GM12878 (cell line): ENCODE data around the gene ZBTB4. TPM values are rescaled to one million over a fixed set of nuclear protein-coding genes. Genes with fewer than 3 reads are reported as not detected.

Experiments used
- ASH2L ChIP-seq: fragments of 300-600, 200-600 bp; sonication (generic); IDR thresholded peaks from 2 replicates; pipeline ENCODE4 v1.6.1; 2017; ENCODE audit warnings: low read depth, mild to moderate bottlenecking, borderline replicate concordance
- CHD2 ChIP-seq: IDR thresholded peaks from 2 replicates; pipeline ENCODE4 v1.6.1; 2011; ENCODE audit warnings: low read depth, low read length, improper control_type of control experiment, borderline replicate concordance
- EGR1 ChIP-seq, 2 experiments: IDR thresholded peaks; 1 replicate in 1 of 2; 2 replicates in 1 of 2; pipeline ENCODE4 v1.6.1; 2011 to 2012; ENCODE audit warnings: low read depth in 2 of 2, low read length in 2 of 2, borderline replicate concordance in 1 of 2, mild to moderate bottlenecking in 1 of 2, moderate library complexity in 1 of 2
- IKZF1 ChIP-seq: fragments of 450-650 bp; conservative IDR thresholded peaks from 2 replicates; pipeline ENCODE4 v1.6.1; 2017; ENCODE audit warnings: antibody characterized with exemption, mild to moderate bottlenecking
- IRF5 ChIP-seq: fragments of 450-650 bp; IDR thresholded peaks from 2 replicates; pipeline ENCODE4 v1.6.1; 2017; ENCODE audit warnings: borderline replicate concordance
- MAX ChIP-seq: IDR thresholded peaks from 2 replicates; pipeline ENCODE4 v1.6.1; 2012; ENCODE audit warnings: low read depth, low read length, improper control_type of control experiment
- MEF2A ChIP-seq: IDR thresholded peaks from 2 replicates; pipeline ENCODE4 v1.6.1; 2011; ENCODE audit warnings: low read depth, mild to moderate bottlenecking, low read length, moderate library complexity; ENCODE audit not compliant: insufficient read depth
- NFIC ChIP-seq: IDR thresholded peaks from 2 replicates; pipeline ENCODE4 v1.6.1; 2012; ENCODE audit warnings: low read depth, mild to moderate bottlenecking, inconsistent platforms, low read length, moderate library complexity
- NFYB ChIP-seq: IDR thresholded peaks from 2 replicates; pipeline ENCODE4 v1.6.1; 2011; ENCODE audit warnings: low read depth, mild to moderate bottlenecking, low read length, improper control_type of control experiment, moderate library complexity; ENCODE audit not compliant: insufficient read depth
- NR2F1 ChIP-seq: fragments of 450-650 bp; conservative IDR thresholded peaks from 2 replicates; pipeline ENCODE4 v1.6.1; 2017; ENCODE audit warnings: mild to moderate bottlenecking
- PBX3 ChIP-seq: IDR thresholded peaks from 2 replicates; pipeline ENCODE4 v1.6.1; 2011; ENCODE audit warnings: mild to moderate bottlenecking, low read depth, low read length, moderate library complexity; ENCODE audit not compliant: insufficient replicate concordance
- PML ChIP-seq: IDR thresholded peaks from 2 replicates; pipeline ENCODE4 v1.6.1; 2012; ENCODE audit warnings: low read length, inconsistent platforms
- RAD51 ChIP-seq: fragments of 450-650 bp; IDR thresholded peaks from 2 replicates; pipeline ENCODE4 v1.6.1; 2016; ENCODE audit warnings: moderate library complexity, mild to moderate bottlenecking, inconsistent platforms
- RB1 ChIP-seq: fragments of 450-650 bp; formaldehyde crosslinking; IDR thresholded peaks from 2 replicates; pipeline ENCODE4 v1.6.1; 2017; ENCODE audit warnings: mild to moderate bottlenecking, borderline replicate concordance
- RCOR1 ChIP-seq: conservative IDR thresholded peaks from 2 replicates; pipeline ENCODE4 v1.6.1; 2012; ENCODE audit warnings: low read depth, low read length, improper control_type of control experiment
- RELA ChIP-seq: fragments of 450-650 bp; IDR thresholded peaks from 2 replicates; pipeline ENCODE4 v1.8.0; 2014; ENCODE audit warnings: borderline replicate concordance; ENCODE audit not compliant: partially characterized antibody
- RFX5 ChIP-seq: IDR thresholded peaks from 2 replicates; pipeline ENCODE4 v1.6.1; 2011; ENCODE audit warnings: low read depth, low read length, improper control_type of control experiment
- SPI1 ChIP-seq: IDR thresholded peaks from 2 replicates; pipeline ENCODE4 v1.6.1; 2011; ENCODE audit warnings: low read depth, mild to moderate bottlenecking, low read length, moderate library complexity, borderline replicate concordance; ENCODE audit not compliant: insufficient read depth
- TCF12 ChIP-seq: IDR thresholded peaks from 2 replicates; pipeline ENCODE4 v1.6.1; 2011; ENCODE audit warnings: low read depth, mild to moderate bottlenecking, low read length
- USF2 ChIP-seq: IDR thresholded peaks from 2 replicates; pipeline ENCODE4 v1.6.1; 2011; ENCODE audit warnings: low read depth, low read length, improper control_type of control experiment, borderline replicate concordance
- WRNIP1 ChIP-seq: IDR thresholded peaks from 2 replicates; pipeline ENCODE4 v1.6.1; 2011; ENCODE audit warnings: low read depth, low read length, improper control_type of control experiment, borderline replicate concordance
- ZBED1 ChIP-seq: IDR thresholded peaks from 2 replicates; pipeline ENCODE4 v1.6.1; 2016; ENCODE audit warnings: borderline replicate concordance
- ZBTB40 ChIP-seq: fragments of 450-650 bp; IDR thresholded peaks from 2 replicates; pipeline ENCODE4 v1.6.1; 2016; ENCODE audit warnings: mild to moderate bottlenecking, moderate library complexity, borderline replicate concordance
- ZNF217 ChIP-seq: fragments of 450-650 bp; IDR thresholded peaks from 2 replicates; pipeline ENCODE4 v1.6.1; 2017; ENCODE audit warnings: antibody characterized with exemption, mild to moderate bottlenecking
- ZZZ3 ChIP-seq: IDR thresholded peaks from 2 replicates; pipeline ENCODE4 v1.6.1; 2011; ENCODE audit warnings: low read depth; ENCODE audit not compliant: control insufficient read depth, insufficient read length
- polyA plus RNA-seq, 11 experiments: library from polyadenylated mRNA; depleted of rRNA in 4 of 11; unstranded in 6 of 11; stranded (reverse) in 5 of 11; fragments of >200 nt; fragmentation: Nextera tagmentation in 4 of 11; fragmentation: Illumina TruSeq in 1 of 11; extraction: Ambion mirVana in 4 of 11; extraction: Trizol in 1 of 11; gene quantifications; 1 replicate in 1 of 11; 2 replicates in 10 of 11; pipeline versions ENCODE4 v1.2.1 to v1.2.3, GENCODE V29; 2011 to 2016; ENCODE audit warnings: inconsistent platforms in 2 of 11, missing spikeins in 2 of 11, low read depth in 1 of 11
- total RNA-seq, 4 experiments: library from RNA; depleted of rRNA in 3 of 4; stranded (reverse); fragments of >200 nt in 3 of 4; fragmentation: Illumina TruSeq in 1 of 4; extraction: Trizol in 1 of 4; gene quantifications; 2 replicates each; pipeline versions ENCODE4 v1.2.1 to v1.2.3, GENCODE V29; 2013 to 2021

ZBTB4 gene
- total and polyA plus RNA-seq, 10 of the 15 experiments (the other 5 are each of a cell fraction or from before 2014, with no cell fraction given), result 2.0 to 14.9 (median 6.9) TPM

GRCh38 chr17:7440834-7441195 lies 38.6 kb downstream of the ZBTB4 start (continued):
- TF ChIP-seq ZBTB40 (no peak), ZNF217 (no peak), IKZF1 (no peak), ZBED1 (no peak), USF2 (no peak), WRNIP1 (no peak), RFX5 (0 out of 2 replicates have a peak, but pooled peaks have one; percentile 21), RCOR1 (no peak), ZZZ3 (no peak), CHD2 (peak; percentile 67; the same call in 1 of the 2 replicates), PML (no peak), NFYB (no peak), MEF2A (no peak), MAX (no peak), ASH2L (no peak), RELA (peak; percentile 69), NR2F1 (0 out of 2 replicates have a peak, but pooled peaks have one; percentile 9), PBX3 (no peak), RB1 (no peak; the same call in 1 of the 2 replicates), IRF5 (no peak), TCF12 (peak; percentile 86; the same call in 1 of the 2 replicates), NFIC (no peak), EGR1 (IDR thresholded peaks at IDR 0.05; ENCODE audit: borderline replicate concordance in 1 of 2, low read depth in 2 of 2, low read length in 2 of 2) (peak in 1 of 2 experiments; percentile 38; a peak in 1 of 3 replicates), SPI1 (no peak), RAD51 (no peak)
